Esophagus muscularis mucosa (tissue), 4 donors: ENCODE measurements around the gene DVL1. TPM values are rescaled to one million over a fixed set of nuclear protein-coding genes. Genes with fewer than 3 reads are reported as not detected.

Experiments used
- DNase-seq: peaks from one replicate; pipeline ENCODE4 v3.0.0-alpha.2; 2017; ENCODE audit errors: extremely low spot score
- H3K27ac ChIP-seq, 4 donors: fragments of 200-600 bp; sonication (generic); replicated peaks in 1 of 4; 1 replicate in 3 of 4; 2 replicates in 1 of 4; pipeline ENCODE4 v1.5.1; 2016 to 2019; ENCODE audit warnings: mild to moderate bottlenecking in 1 of 4
- H3K27me3 ChIP-seq, 4 donors: fragments of 200-600 bp; sonication (generic); one replicate each; pipeline versions ENCODE4 v1.5.1 to v1.6.0; 2016 to 2019
- H3K36me3 ChIP-seq, 4 donors: fragments of 200-600 bp; sonication (generic); one replicate each; pipeline ENCODE4 v1.5.1; 2016 to 2019
- H3K4me1 ChIP-seq, 4 donors: fragments of 200-600 bp; sonication (generic); one replicate each; pipeline ENCODE4 v1.5.1; 2016 to 2019
- H3K4me3 ChIP-seq, 4 donors: fragments of 200-600 bp; sonication (generic); 1 replicate in 2 of 4; 2 replicates in 2 of 4; pipeline ENCODE4 v1.5.1; 2016 to 2019; ENCODE audit warnings: mild to moderate bottlenecking in 4 of 4, moderate library complexity in 1 of 4
- H3K9me3 ChIP-seq, 4 donors: fragments of 200-600 bp; sonication (generic); 1 replicate in 3 of 4; 2 replicates in 1 of 4; pipeline ENCODE4 v1.5.1; 2016 to 2019
- CTCF ChIP-seq, 3 experiments: fragments of 200-600 bp in 2 of 3; fragments of 450-650 bp in 1 of 3; sonication (generic) in 2 of 3; IDR thresholded peaks; one replicate each; pipeline ENCODE4 v1.5.1; 2017 to 2019; ENCODE audit warnings: antibody characterized with exemption in 3 of 3, mild to moderate bottlenecking in 2 of 3, moderate library complexity in 1 of 3
- EP300 ChIP-seq: sonication (generic); formaldehyde crosslinking; IDR thresholded peaks from one replicate; pipeline ENCODE4 v1.6.1; 2017; ENCODE audit warnings: antibody characterized with exemption
- POLR2A ChIP-seq: fragments of 450-650 bp; IDR thresholded peaks from one replicate; pipeline ENCODE4 v1.6.1; 2017; ENCODE audit warnings: antibody characterized with exemption, moderate library complexity, mild to moderate bottlenecking, low read depth
- POLR2AphosphoS5 ChIP-seq, 2 donors: sonication (generic); formaldehyde crosslinking; IDR thresholded peaks; one replicate each; pipeline ENCODE4 v1.6.1; 2017; ENCODE audit warnings: antibody characterized with exemption in 2 of 2
- WGBS: methylation state at CpG from one replicate; pipeline ENCODE4 v1.1.5; 2018; 5-methylcytosine and 5-hydroxymethylcytosine counted together
- intact Hi-C: fragments of 100-400 bp; cut with DNase I; formaldehyde crosslinking; loops from one replicate; pipeline ENCODE4 v1.15.1; 2023
- total RNA-seq, 4 donors: library from RNA; depleted of rRNA; stranded (reverse); fragments of >200 nt; gene quantifications; one replicate each; pipeline versions ENCODE4 v1.1.0 to v1.2.1, GENCODE V29; 2016

DVL1 gene
- total RNA-seq, 4 donors from 2014 or later = 66.9 to 141 (median 114) TPM

GRCh38 chr1:1332031-1332755 is 17.0 kb downstream of the DVL1 start:
- Histone ChIP-seq H3K9me3 (no peaks in the 10 kb centered on the region), H3K4me3 (no peak overlapping the region), H3K27ac (no peak overlapping the region), H3K4me1 (peaks cover 13 to 24% (median 18%) of the 10 kb centered on the region in 4 donors), H3K36me3 (peaks cover 14 to 44% (median 36%) of the 10 kb centered on the region in 4 donors), H3K27me3 (no peaks in the 10 kb centered on the region)
- intact Hi-C loops = no loop called here
- TF ChIP-seq POLR2A = no peak
- TF ChIP-seq CTCF (IDR thresholded peaks at IDR 0.05) = no peak
- TF ChIP-seq POLR2AphosphoS5 (IDR thresholded peaks at IDR 0.05) = no peak
- TF ChIP-seq EP300 = no peak
- no peak for DNase-seq
- 83% methylated on average over 8 of the region's 57 CpGs for WGBS

- H3K4me1 ChIP-seq = peaks cover 22 to 33% (median 25%) of the 10 kb centered on the region in 4 donors
- H3K27ac ChIP-seq = no peak within 1 kb of the TSS
- no peaks in the 10 kb centered on the region for H3K27me3 ChIP-seq
- H3K9me3 ChIP-seq = no peaks in the 10 kb centered on the region
- DNase-seq = no peak
- H3K36me3 ChIP-seq = peaks cover 14 to 44% (median 33%) of the 10 kb centered on the region in 4 donors
- no peak for TF ChIP-seq POLR2A
- TF ChIP-seq CTCF (IDR thresholded peaks at IDR 0.05) = no peak
- TF ChIP-seq EP300 = no peak
- no peak for TF ChIP-seq POLR2AphosphoS5 (IDR thresholded peaks at IDR 0.05)
- intact Hi-C loops = no loop called here
- no peak within 1 kb of the TSS for H3K4me3 ChIP-seq
- WGBS = 69% methylated on average over 15 of the region's 41 CpGs
Measured at GRCh38 chr1:1331068-1331965, 17.9 kb downstream of the DVL1 start, which contains the start of gene TAS1R3. TSS of gene TAS1R3 (plus strand) at chr1:1331280. CDS start at chr1:1331346, 66 bp downstream.

- no peaks in the 10 kb centered on the region for H3K9me3 ChIP-seq
- DNase-seq = no peak
- H3K4me1 ChIP-seq = peaks cover 30 to 41% (median 33%) of the 10 kb centered on the region in 4 donors
- intact Hi-C loops = no loop called here
- no peak overlapping the region for H3K4me3 ChIP-seq
- 66% methylated on average over 12 of the region's 15 CpGs for WGBS
- peaks cover 14 to 36% (median 28%) of the 10 kb centered on the region in 4 donors for H3K36me3 ChIP-seq
- TF ChIP-seq CTCF (IDR thresholded peaks at IDR 0.05) (no peak), POLR2AphosphoS5 (IDR thresholded peaks at IDR 0.05) (no peak), EP300 (no peak), POLR2A (no peak)
- no peaks in the 10 kb centered on the region for H3K27me3 ChIP-seq
- no peak overlapping the region for H3K27ac ChIP-seq
Measured at GRCh38 chr1:1330366-1331067, 18.7 kb downstream of the DVL1 start.

- Histone ChIP-seq H3K27me3 (no peaks in the 10 kb centered on the region), H3K9me3 (no peaks in the 10 kb centered on the region), H3K27ac (no peak overlapping the region), H3K4me3 (no peak overlapping the region), H3K4me1 (peaks cover 37 to 48% (median 40%) of the 10 kb centered on the region in 4 donors), H3K36me3 (peaks cover 14 to 33% (median 26%) of the 10 kb centered on the region in 4 donors)
- no peak for DNase-seq
- 90% methylated on average over 45 of the region's 58 CpGs for WGBS
- intact Hi-C loops = no loop called here
- TF ChIP-seq POLR2AphosphoS5 (IDR thresholded peaks at IDR 0.05) (peak in 1 of 2 donors; percentile 51), POLR2A (no peak), CTCF (IDR thresholded peaks at IDR 0.05) (no peak)
Measured at GRCh38 chr1:1329304-1330210, 19.7 kb downstream of the DVL1 start.
